ENCODE results near the gene TBC1D30.
"Not testable (repeated sequence)": the region's sequence is repeated elsewhere in the genome, so short reads cannot be mapped to it uniquely, and the experiment has no call there.

Gene TBC1D30

GRCh38 chr12:64806173-64806572, 18.3 kb upstream of the TBC1D30 start:
- DNase-seq, result no peak

- no peak for DNase-seq
These were observed 17.6 kb upstream of the TBC1D30 start for GRCh38 chr12:64806593-64807460.

- no peak for DNase-seq
These were observed 16.3 kb upstream of the TBC1D30 start for GRCh38 chr12:64808110-64808509.

- DNase-seq, result no peak
These were observed 13.6 kb upstream of the TBC1D30 start for GRCh38 chr12:64810831-64811230.

GRCh38 chr12:64813723-64814122, 10.7 kb upstream of the TBC1D30 start:
- DNase-seq, result no peak

GRCh38 chr12:64814432-64814831, 10.0 kb upstream of the TBC1D30 start:
- no peak for DNase-seq

- DNase-seq, result no peak
These were observed 4.5 kb upstream of the TBC1D30 start for GRCh38 chr12:64819816-64820402.

GRCh38 chr12:64820593-64820992, 3.9 kb upstream of the TBC1D30 start:
- no peak for DNase-seq

GRCh38 chr12:64821116-64821630, 3.3 kb upstream of the TBC1D30 start:
- no peak for DNase-seq

GRCh38 chr12:64824130-64824499, 332 bp upstream of the TBC1D30 start:
- no peak for DNase-seq

- DNase-seq, result peak; percentile 64
These were observed 935 bp downstream of the TBC1D30 start for GRCh38 chr12:64825143-64826021.

- DNase-seq, result peak; percentile 93
These were observed 1.8 kb downstream of the TBC1D30 start for GRCh38 chr12:64826234-64826633.

- no peak for DNase-seq
These were observed 4.3 kb downstream of the TBC1D30 start for GRCh38 chr12:64828713-64829112.

- DNase-seq, result no peak
These were observed 9.5 kb downstream of the TBC1D30 start for GRCh38 chr12:64833928-64834327.

GRCh38 chr12:64835901-64836300, 11.5 kb downstream of the TBC1D30 start:
- no peak for DNase-seq

GRCh38 chr12:64836856-64837255, 12.4 kb downstream of the TBC1D30 start:
- DNase-seq, result no peak

- DNase-seq, result no peak
These were observed 13.0 kb downstream of the TBC1D30 start for GRCh38 chr12:64837427-64837826.

GRCh38 chr12:64840119-64840518, 15.7 kb downstream of the TBC1D30 start:
- DNase-seq, result no peak

- no peak for DNase-seq
These were observed 16.7 kb downstream of the TBC1D30 start for GRCh38 chr12:64840949-64841717.

- DNase-seq, result not testable (repeated sequence)
These were observed 24.0 kb downstream of the TBC1D30 start for GRCh38 chr12:64848409-64848808.

- DNase-seq, result no peak
These were observed 34.6 kb downstream of the TBC1D30 start for GRCh38 chr12:64858882-64859605.

Measured in eye (tissue), 1 donor.